Ectodermal cell (in vitro differentiated cells): ENCODE measurements around the gene ADAM19.

Experiments
- H3K27ac ChIP-seq: 2 replicates; pipeline ENCODE4 v1.7.0; 2013; ENCODE audit warnings: mild to moderate bottlenecking, low read depth, low read length; ENCODE audit not compliant: insufficient read depth, poor library complexity, severe bottlenecking
- H3K27me3 ChIP-seq: 2 replicates; pipeline ENCODE4 v1.7.0; 2013; ENCODE audit warnings: mild to moderate bottlenecking, low read length; ENCODE audit not compliant: insufficient read depth, control insufficient read depth, poor library complexity, severe bottlenecking
- H3K36me3 ChIP-seq: one replicate; pipeline ENCODE4 v1.7.0; 2013; ENCODE audit warnings: low read length; ENCODE audit not compliant: control insufficient read depth, insufficient read depth
- H3K4me1 ChIP-seq: one replicate; pipeline ENCODE4 v1.7.0; 2013; ENCODE audit warnings: low read length; ENCODE audit not compliant: control insufficient read depth, insufficient read depth
- H3K4me3 ChIP-seq: 2 replicates; pipeline ENCODE4 v1.7.0; 2013; ENCODE audit warnings: low read depth, low read length, control low read depth; ENCODE audit not compliant: insufficient read depth
- H3K9me3 ChIP-seq: 2 replicates; pipeline ENCODE4 v1.7.0; 2013; ENCODE audit warnings: mild to moderate bottlenecking, low read length, moderate library complexity; ENCODE audit not compliant: control insufficient read depth
- whole genome bisulfite sequencing, 2 experiments: methylation state at CpG; one replicate each; pipeline ENCODE4 v1.1.7; 2013; ENCODE audit warnings: missing lambda C conversion rate in 2 of 2; 5-methylcytosine and 5-hydroxymethylcytosine counted together

ADAM19 gene

DNA sequence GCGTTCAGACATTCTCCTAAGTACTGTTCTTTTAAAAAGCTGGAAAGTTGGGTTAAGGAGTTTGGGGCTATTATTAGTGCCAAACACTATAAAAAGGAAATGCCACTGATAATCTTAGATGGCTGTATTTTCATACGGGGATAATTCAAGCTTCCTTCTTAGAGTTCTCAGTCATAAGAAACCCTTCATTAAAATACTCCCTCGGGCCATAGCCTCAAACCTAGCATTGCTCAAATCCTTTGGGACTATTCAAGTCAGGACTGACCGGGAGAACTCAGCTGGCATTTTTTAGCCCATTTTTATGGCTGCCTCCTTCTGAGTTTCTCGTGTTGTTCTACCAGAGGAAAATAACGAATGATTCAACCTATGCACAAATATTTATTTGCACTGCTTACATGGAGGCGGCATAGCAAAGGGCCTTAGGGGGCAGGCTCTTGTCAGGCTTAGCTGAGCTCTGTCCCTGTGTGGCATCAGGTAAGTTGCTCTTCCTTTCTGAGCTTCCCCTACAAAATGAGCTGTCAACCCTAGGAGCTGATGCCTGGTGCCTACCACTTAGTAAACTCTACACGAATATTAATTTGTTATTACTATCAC is 33.5 kb upstream of the ADAM19 start:
- H3K4me3 ChIP-seq: no peak overlapping the region
- 94 to 95% methylated on average over 7 to 8 of the region's 8 CpGs for WGBS, 2 experiments
- no peaks in the 10 kb centered on the region for H3K27me3 ChIP-seq
- H3K36me3 ChIP-seq: no peaks in the 10 kb centered on the region
- no peaks in the 10 kb centered on the region for H3K4me1 ChIP-seq
- H3K27ac ChIP-seq: no peak overlapping the region
- no peaks in the 10 kb centered on the region for H3K9me3 ChIP-seq

GRCh38 chr5:157607371-157608161 is 32.0 kb upstream of the ADAM19 start:
- Histone ChIP-seq H3K4me1 (no peaks in the 10 kb centered on the region), H3K27me3 (no peaks in the 10 kb centered on the region), H3K36me3 (no peaks in the 10 kb centered on the region), H3K27ac (no peak overlapping the region), H3K4me3 (no peak overlapping the region), H3K9me3 (no peaks in the 10 kb centered on the region)
- 86 to 90% methylated on average over 7 of the region's 7 CpGs for WGBS, 2 experiments

DNA sequence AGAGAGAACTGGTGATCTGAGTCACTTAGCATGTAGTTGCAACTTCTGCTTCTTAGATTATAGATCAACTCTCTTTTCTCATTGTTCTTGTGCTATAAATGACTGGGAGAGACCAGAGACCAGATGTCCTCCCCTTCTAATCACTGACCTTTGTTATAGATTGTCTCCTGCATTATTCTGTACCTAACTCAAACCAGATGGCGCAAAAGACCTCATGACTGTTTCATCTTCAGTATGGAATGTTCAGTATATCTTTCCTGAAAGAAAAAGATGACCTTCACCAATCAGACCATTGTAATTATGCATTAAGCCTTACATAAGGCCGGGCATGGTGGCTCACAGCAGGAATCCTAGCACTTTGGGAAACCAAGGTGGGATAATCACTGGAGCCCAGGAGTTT is 30.5 kb upstream of the ADAM19 start:
- no peaks in the 10 kb centered on the region for H3K4me1 ChIP-seq
- 90% methylated on average over 2 of the region's 2 CpGs for WGBS, 2 experiments
- no peak overlapping the region for H3K27ac ChIP-seq
- H3K9me3 ChIP-seq: no peaks in the 10 kb centered on the region
- no peaks in the 10 kb centered on the region for H3K36me3 ChIP-seq
- no peak overlapping the region for H3K4me3 ChIP-seq
- H3K27me3 ChIP-seq: no peaks in the 10 kb centered on the region

DNA sequence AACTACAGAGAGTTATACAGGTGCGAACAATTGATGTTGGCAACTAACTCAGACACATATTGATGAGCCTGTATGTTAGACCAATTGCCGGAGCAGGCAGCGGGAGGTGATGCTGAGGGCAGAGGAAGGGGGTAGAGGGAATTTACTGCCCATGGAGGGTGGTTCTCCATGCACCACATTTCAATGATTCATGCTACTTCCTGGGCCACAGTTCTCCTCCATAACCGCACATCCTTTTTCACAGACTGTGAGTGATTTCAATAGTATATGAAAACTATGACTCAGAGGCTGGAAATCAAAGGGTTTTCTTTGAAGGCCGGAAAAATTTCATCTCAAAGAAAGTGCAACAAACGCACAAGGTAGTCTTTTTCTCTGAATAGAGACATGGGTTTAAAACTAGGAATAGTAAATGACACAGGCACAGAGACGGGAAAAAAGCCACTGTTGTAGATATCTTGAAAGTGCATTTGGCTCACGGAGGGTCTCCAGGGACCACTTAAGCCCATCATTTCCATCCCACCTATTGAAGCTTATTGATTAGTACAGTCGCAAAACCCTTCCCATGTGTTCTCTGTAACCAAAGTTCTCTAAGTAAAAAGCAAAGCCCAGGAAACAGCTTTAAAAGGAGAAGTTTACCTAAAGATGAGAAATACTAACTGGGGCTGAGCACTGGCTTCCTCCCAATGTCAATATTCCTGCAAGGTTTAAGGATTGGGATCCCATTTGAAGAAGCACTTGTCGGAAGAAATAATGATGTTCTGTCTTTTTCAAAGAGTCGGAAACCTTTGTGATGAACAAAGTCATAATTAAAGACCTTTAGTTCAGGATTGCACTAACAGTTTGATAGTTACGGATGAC is 28.0 kb upstream of the ADAM19 start:
- H3K27ac ChIP-seq: no peak overlapping the region
- no peaks in the 10 kb centered on the region for H3K36me3 ChIP-seq
- WGBS, 2 experiments: 92 to 95% methylated on average over 11 to 12 of the region's 12 CpGs
- H3K4me1 ChIP-seq: no peaks in the 10 kb centered on the region
- H3K4me3 ChIP-seq: no peak overlapping the region
- no peaks in the 10 kb centered on the region for H3K27me3 ChIP-seq
- H3K9me3 ChIP-seq: no peaks in the 10 kb centered on the region

DNA sequence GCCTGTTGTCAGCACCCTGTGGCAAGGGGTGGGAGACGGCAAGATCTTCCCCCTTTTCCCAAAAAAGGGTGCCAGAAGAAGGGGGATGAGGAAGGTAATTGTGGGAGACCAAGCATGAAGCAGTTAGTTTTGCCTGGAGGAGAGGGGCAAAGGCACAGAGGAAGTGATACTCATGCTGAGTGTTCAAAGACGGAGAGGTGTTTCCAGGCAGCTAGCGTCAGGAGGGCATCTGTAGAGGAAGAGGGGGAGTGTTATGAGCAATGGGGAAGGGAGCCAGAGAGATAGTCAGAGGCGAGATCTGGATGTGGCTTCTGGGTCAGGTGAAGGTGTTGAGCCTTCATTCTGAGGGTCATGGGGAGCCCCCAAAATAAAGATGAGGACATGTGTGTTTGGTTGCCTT is 26.9 kb upstream of the ADAM19 start:
- Histone ChIP-seq H3K9me3 (no peaks in the 10 kb centered on the region), H3K36me3 (no peaks in the 10 kb centered on the region), H3K4me1 (no peaks in the 10 kb centered on the region), H3K27me3 (no peaks in the 10 kb centered on the region), H3K4me3 (no peak overlapping the region), H3K27ac (no peak overlapping the region)
- 88 to 89% methylated on average over 4 of the region's 4 CpGs for WGBS, 2 experiments

DNA sequence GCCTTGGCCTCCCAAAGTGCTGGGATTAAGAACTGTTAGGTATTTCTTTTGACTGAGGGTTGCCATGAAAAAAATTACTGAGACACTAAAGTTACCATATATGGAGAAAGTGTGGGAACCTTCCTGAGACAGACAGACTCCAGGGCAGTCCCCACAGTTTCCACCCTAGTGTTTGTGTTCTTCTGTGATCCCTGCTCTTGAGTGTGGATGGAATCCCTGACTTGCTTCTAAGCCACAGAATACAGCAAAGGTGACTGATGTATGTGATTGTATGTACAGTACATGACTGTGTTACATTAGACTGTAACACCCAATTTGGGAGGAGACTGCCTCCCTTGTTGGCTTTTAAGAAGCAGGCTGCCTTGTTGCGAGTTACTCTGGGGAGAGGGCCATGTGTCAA is 24.7 kb upstream of the ADAM19 start:
- Histone ChIP-seq H3K4me3 (no peak overlapping the region), H3K9me3 (no peaks in the 10 kb centered on the region), H3K4me1 (peaks cover 3% of the 10 kb centered on the region), H3K27ac (no peak overlapping the region), H3K36me3 (no peaks in the 10 kb centered on the region), H3K27me3 (no peaks in the 10 kb centered on the region)
- 91 to 100% methylated on average over 1 of the region's 1 CpG for WGBS, 2 experiments

DNA sequence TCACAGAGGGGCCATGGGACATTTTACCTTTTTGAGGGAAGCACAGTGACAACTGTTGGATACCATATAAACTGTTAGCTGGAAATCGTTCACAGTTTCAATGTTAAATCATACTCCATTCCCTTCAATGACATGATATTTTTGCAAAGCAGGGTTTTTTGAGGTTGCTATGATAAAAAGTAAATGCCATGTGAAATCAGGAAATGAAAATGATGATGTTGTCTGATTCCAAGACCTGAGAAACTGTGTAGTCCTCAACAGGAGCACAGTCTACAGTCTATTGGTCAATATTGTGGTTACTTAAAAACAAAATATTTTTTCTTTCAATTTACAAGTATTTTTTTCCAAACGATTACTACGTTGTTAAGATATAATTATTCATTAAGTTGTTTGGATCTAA is 24.0 kb upstream of the ADAM19 start:
- Histone ChIP-seq H3K27ac (no peak overlapping the region), H3K27me3 (no peaks in the 10 kb centered on the region), H3K36me3 (no peaks in the 10 kb centered on the region), H3K9me3 (no peaks in the 10 kb centered on the region), H3K4me1 (peaks cover 3% of the 10 kb centered on the region), H3K4me3 (no peak overlapping the region)
- 91 to 92% methylated on average over 1 of the region's 3 CpGs for WGBS, 2 experiments

- H3K36me3 ChIP-seq: no peaks in the 10 kb centered on the region
- no peaks in the 10 kb centered on the region for H3K27me3 ChIP-seq
- WGBS, 2 experiments: 85 to 100% methylated on average over 2 of the region's 2 CpGs
- no peak overlapping the region for H3K27ac ChIP-seq
- no peak overlapping the region for H3K4me3 ChIP-seq
- H3K4me1 ChIP-seq: peaks cover 3% of the 10 kb centered on the region
- H3K9me3 ChIP-seq: no peaks in the 10 kb centered on the region
These were observed 22.9 kb upstream of the ADAM19 start for GRCh38 chr5:157598350-157598936.

- WGBS, 2 experiments: 57 to 80% methylated on average over 1 of the region's 1 CpG
- H3K9me3 ChIP-seq: no peaks in the 10 kb centered on the region
- H3K27ac ChIP-seq: no peak overlapping the region
These were observed 21.7 kb upstream of the ADAM19 start for GRCh38 chr5:157597277-157597676.

GRCh38 chr5:157596487-157596886 is 20.9 kb upstream of the ADAM19 start:
- no peak overlapping the region for H3K4me3 ChIP-seq
- no peaks in the 10 kb centered on the region for H3K9me3 ChIP-seq
- H3K36me3 ChIP-seq: no peaks in the 10 kb centered on the region
- 92 to 95% methylated on average over 5 of the region's 5 CpGs for WGBS, 2 experiments
- no peaks in the 10 kb centered on the region for H3K27me3 ChIP-seq
- peaks cover 3% of the 10 kb centered on the region for H3K4me1 ChIP-seq
- no peak overlapping the region for H3K27ac ChIP-seq

More at GRCh38 chr5:157597277-157597676, 21.7 kb upstream of the ADAM19 start:
- H3K4me3 ChIP-seq: no peak overlapping the region
- H3K27me3 ChIP-seq: no peaks in the 10 kb centered on the region
- no peaks in the 10 kb centered on the region for H3K36me3 ChIP-seq
- peaks cover 3% of the 10 kb centered on the region for H3K4me1 ChIP-seq
